ENCODE data around the gene PRKG1. TPM values are rescaled to one million over a fixed set of nuclear protein-coding genes. Genes with fewer than 3 reads are reported as not detected.

PRKG1 gene
- total and polyA plus RNA-seq, 2 of the 8 experiments (the other 6 are each of a cell fraction or from before 2014, with no cell fraction given): 4.2 to 15.2 TPM

- no peak overlapping the region for H2AK5ac ChIP-seq (ENCODE audit: low read depth, low read length)
- H3K36me3 ChIP-seq (ENCODE audit: control insufficient read depth in 2 of 4, insufficient read depth in 4 of 4, low read length in 3 of 4): no peaks in the 10 kb centered on the region
- H3K4me3 ChIP-seq (ENCODE audit: extremely low read depth in 1 of 4, insufficient read depth in 2 of 4, low read depth in 3 of 4, low read length in 4 of 4): no peak overlapping the region
- DNase-seq (ENCODE audit: low read depth in 1 of 2, low spot score in 2 of 2): no peak
- no peaks in the 10 kb centered on the region for H3K27me3 ChIP-seq (replicated peaks in 1 of 4; ENCODE audit: control insufficient read depth in 3 of 4, extremely low read depth in 1 of 4, insufficient read depth in 3 of 4, low read length in 3 of 4)
- H2BK5ac ChIP-seq (ENCODE audit: low read depth, low read length): no peak overlapping the region
- FAIRE-seq: no peak
- H3K23me2 ChIP-seq (ENCODE audit: low read depth, low read length): no peaks in the 10 kb centered on the region; the same call in 1 of the 2 replicates
- TF ChIP-seq HDAC2 (IDR thresholded peaks at IDR 0.05; ENCODE audit: borderline replicate concordance in 1 of 2, low read depth in 2 of 2, low read length in 2 of 2) (no peak), CHD2 (IDR thresholded peaks at IDR 0.05; ENCODE audit: low read length) (no peak), RBBP5 (IDR thresholded peaks at IDR 0.05; ENCODE audit: borderline replicate concordance, low read depth, low read length) (no peak), CREB1 (IDR thresholded peaks at IDR 0.05) (no peak), HDAC6 (IDR thresholded peaks at IDR 0.05; ENCODE audit: low read depth, low read length) (no peak), SIX5 (IDR thresholded peaks at IDR 0.05; ENCODE audit: low read depth, low read length) (no peak), ATF3 (IDR thresholded peaks at IDR 0.05; ENCODE audit: insufficient read depth, low read depth, low read length) (no peak), SUZ12 (IDR thresholded peaks at IDR 0.05; ENCODE audit: low read length) (no peak), BACH1 (IDR thresholded peaks at IDR 0.05; ENCODE audit: low read length) (no peak)
- H2BK12ac ChIP-seq (ENCODE audit: low read depth, low read length): no peak overlapping the region
- no peak overlapping the region for H3K4me2 ChIP-seq (ENCODE audit: insufficient read depth in 1 of 2, low read depth in 2 of 2, low read length in 2 of 2)
- no peak overlapping the region for H3K56ac ChIP-seq (replicated peaks; ENCODE audit: insufficient read length, low read depth, low read length)
- H3K27ac ChIP-seq (ENCODE audit: low read depth, low read length): no peak overlapping the region
- no peak overlapping the region for H3K4ac ChIP-seq (replicated peaks; ENCODE audit: insufficient read length, low read depth, low read length)
- no peak overlapping the region for H3K23ac ChIP-seq (ENCODE audit: insufficient read length)
- no peak overlapping the region for H3K18ac ChIP-seq (ENCODE audit: extremely low read depth, low read length)
- H4K5ac ChIP-seq (ENCODE audit: insufficient read length, low read depth, low read length): no peak overlapping the region
- H3K79me1 ChIP-seq (ENCODE audit: low read depth, low read length): no peaks in the 10 kb centered on the region; the same call in 1 of the 2 replicates
- no peak overlapping the region for H4K91ac ChIP-seq (replicated peaks; ENCODE audit: insufficient read length, low read length)
- no peak overlapping the region for H2BK20ac ChIP-seq (ENCODE audit: low read length)
- H2BK15ac ChIP-seq (ENCODE audit: low read length): no peak overlapping the region
- H4K8ac ChIP-seq (ENCODE audit: extremely low read depth, insufficient read depth, low read length): no peak overlapping the region
- no peak overlapping the region for H3K9ac ChIP-seq (replicated peaks in 1 of 4; ENCODE audit: extremely low read depth in 1 of 4, low read depth in 3 of 4, low read length in 3 of 4)
- H3K14ac ChIP-seq (ENCODE audit: insufficient read length): no peak overlapping the region
- CTCF ChIA-PET (ENCODE audit: partially characterized antibody): no interaction called here
- POLR2A ChIA-PET (ENCODE audit: partially characterized antibody): interaction anchor here (1.8 kb wide), 1 partner anchor 9 kb away, joined by 5 read pairs; no protein-coding TSS in a partner anchor
- no peaks in the 10 kb centered on the region for H4K20me1 ChIP-seq (replicated peaks in 1 of 2; ENCODE audit: control insufficient read depth in 1 of 2, insufficient read depth in 2 of 2, low read length in 2 of 2)
- peaks cover 0 to 20% of the 10 kb centered on the region in 2 experiments; a peak in 3 of 4 replicates for H3K79me2 ChIP-seq (ENCODE audit: control insufficient read depth in 1 of 2, insufficient read depth in 2 of 2, low read length in 2 of 2)
- no peak overlapping the region for H2BK120ac ChIP-seq (replicated peaks; ENCODE audit: low read depth, low read length)
- H3K9me3 ChIP-seq (ENCODE audit: insufficient read depth in 2 of 2, low read depth in 1 of 2, low read length in 1 of 2): no peaks in the 10 kb centered on the region
- H3K4me1 ChIP-seq (replicated peaks in 1 of 4; ENCODE audit: control insufficient read depth in 3 of 4, insufficient read depth in 4 of 4, low read length in 3 of 4): peaks cover 0 to 15% (median 3%) of the 10 kb centered on the region in 4 experiments; a peak in 4 of 7 replicates
- no peak overlapping the region for H2AFZ ChIP-seq (ENCODE audit: low read length)
Observed at GRCh38 chr10:52048051-52048450, 973.8 kb downstream of the PRKG1 start.

All from H1 (cell line).